ENCODE data around the gene PLEKHA8.

The PLEKHA8 gene

GRCh38 chr7:30026229-30027064 is 1.8 kb upstream of the PLEKHA8 start, which contains the start of gene FKBP14:
TSS of gene FKBP14 (minus strand) at chr7:30026702. CDS start at chr7:30026508, 194 bp downstream.
- peak; percentile 100 for DNase-seq

GRCh38 chr7:30027065-30027456 is 1.2 kb upstream of the PLEKHA8 start:
- peak; percentile 61 for DNase-seq

- DNase-seq: no peak
Measured at GRCh38 chr7:30027740-30028215, 434 bp upstream of the PLEKHA8 start.

- DNase-seq: peak; percentile 67
Measured at GRCh38 chr7:30028749-30029635, 780 bp downstream of the PLEKHA8 start.

- peak; percentile 54 for DNase-seq
Measured at GRCh38 chr7:30029696-30030095, 1.5 kb downstream of the PLEKHA8 start.

- no peak for DNase-seq
Measured at GRCh38 chr7:30032310-30033125, 4.3 kb downstream of the PLEKHA8 start.

- DNase-seq: peak; percentile 72
Measured at GRCh38 chr7:30034501-30034900, 6.3 kb downstream of the PLEKHA8 start.

- no peak for DNase-seq
Measured at GRCh38 chr7:30036220-30036619, 8.0 kb downstream of the PLEKHA8 start.

GRCh38 chr7:30038196-30038980 is 10.2 kb downstream of the PLEKHA8 start:
- no peak for DNase-seq

- no peak for DNase-seq
Measured at GRCh38 chr7:30040938-30041337, 12.7 kb downstream of the PLEKHA8 start.

- no peak for DNase-seq
Measured at GRCh38 chr7:30041526-30042269, 13.5 kb downstream of the PLEKHA8 start.

- no peak for DNase-seq
Measured at GRCh38 chr7:30046127-30046770, 18.0 kb downstream of the PLEKHA8 start.

- DNase-seq: no peak
Measured at GRCh38 chr7:30047124-30047523, 18.9 kb downstream of the PLEKHA8 start.

- DNase-seq: no peak
Measured at GRCh38 chr7:30048582-30048981, 20.4 kb downstream of the PLEKHA8 start.

GRCh38 chr7:30049173-30049572 is 21.0 kb downstream of the PLEKHA8 start:
- DNase-seq: no peak

GRCh38 chr7:30053068-30053467 is 24.9 kb downstream of the PLEKHA8 start:
- DNase-seq: no peak

GRCh38 chr7:30057741-30058140 is 29.5 kb downstream of the PLEKHA8 start:
- no peak for DNase-seq

- peak; percentile 72 for DNase-seq
Measured at GRCh38 chr7:30061786-30062185, 33.6 kb downstream of the PLEKHA8 start.

GRCh38 chr7:30062587-30062986 is 34.4 kb downstream of the PLEKHA8 start:
- DNase-seq: peak; percentile 77

- DNase-seq: no peak
Measured at GRCh38 chr7:30065746-30066145, 37.5 kb downstream of the PLEKHA8 start.

- DNase-seq: no peak
Measured at GRCh38 chr7:30066687-30067086, 38.5 kb downstream of the PLEKHA8 start.

Data from hematopoietic multipotent progenitor cell treated with erythropoietin and hydrocortisone succinate and interleukin-3 and kit ligand, for 6 days (in vitro differentiated cells).